ENCODE measurements around the gene SKOR2.

The SKOR2 gene

GRCh38 chr18:47251289-47252120, at the start of gene SKOR2:
SKOR2 (minus strand) TSS chr18:47251660; CDS start chr18:47249183, 2,477 bp downstream.
- no peak for DNase-seq (ENCODE audit: low read depth)

- DNase-seq (ENCODE audit: low read depth): no peak
Measured at GRCh38 chr18:47296462-47296861, 45.0 kb upstream of the SKOR2 start.

- no peak for DNase-seq (ENCODE audit: low read depth)
Measured at GRCh38 chr18:47294801-47295200, 43.3 kb upstream of the SKOR2 start.

- DNase-seq (ENCODE audit: low read depth): no peak
Measured at GRCh38 chr18:47288741-47289140, 37.3 kb upstream of the SKOR2 start.

GRCh38 chr18:47287911-47288585, 36.6 kb upstream of the SKOR2 start:
- DNase-seq (ENCODE audit: low read depth): no peak

GRCh38 chr18:47286776-47287410, 35.4 kb upstream of the SKOR2 start:
- no peak for DNase-seq (ENCODE audit: low read depth)

GRCh38 chr18:47285456-47285855, 34.0 kb upstream of the SKOR2 start:
- DNase-seq (ENCODE audit: low read depth): no peak

GRCh38 chr18:47284721-47285395, 33.4 kb upstream of the SKOR2 start:
- no peak for DNase-seq (ENCODE audit: low read depth)

GRCh38 chr18:47283476-47283875, 32.0 kb upstream of the SKOR2 start:
- DNase-seq (ENCODE audit: low read depth): peak; percentile 31

GRCh38 chr18:47280121-47280520, 28.7 kb upstream of the SKOR2 start:
- DNase-seq (ENCODE audit: low read depth): no peak

- DNase-seq (ENCODE audit: low read depth): no peak
Measured at GRCh38 chr18:47274961-47275360, 23.5 kb upstream of the SKOR2 start.

GRCh38 chr18:47265197-47265596, 13.7 kb upstream of the SKOR2 start:
- peak; percentile 39 for DNase-seq (ENCODE audit: low read depth)

- DNase-seq (ENCODE audit: low read depth): no peak
Measured at GRCh38 chr18:47264308-47264700, 12.8 kb upstream of the SKOR2 start.

GRCh38 chr18:47263430-47264307, 12.2 kb upstream of the SKOR2 start:
- DNase-seq (ENCODE audit: low read depth): peak; percentile 6

- no peak for DNase-seq (ENCODE audit: low read depth)
Measured at GRCh38 chr18:47263150-47263429, 11.6 kb upstream of the SKOR2 start.

GRCh38 chr18:47262301-47263149, 11.1 kb upstream of the SKOR2 start:
- DNase-seq (ENCODE audit: low read depth): no peak

- no peak for DNase-seq (ENCODE audit: low read depth)
Measured at GRCh38 chr18:47261902-47262300, 10.4 kb upstream of the SKOR2 start.

- DNase-seq (ENCODE audit: low read depth): no peak
Measured at GRCh38 chr18:47260924-47261701, 9.7 kb upstream of the SKOR2 start.

- peak; percentile 38 for DNase-seq (ENCODE audit: low read depth)
Measured at GRCh38 chr18:47260120-47260923, 8.9 kb upstream of the SKOR2 start.

Measured in iris pigment epithelial cell (primary cell).